ENCODE results near the gene CNTN1.

- TF ChIP-seq HOXA7 (CRISPR knock-in tag; IDR thresholded peaks at IDR 0.05; ENCODE audit: borderline replicate concordance) (no peak), TCF7L2 (IDR thresholded peaks at IDR 0.05; ENCODE audit: borderline replicate concordance, low read depth, low read length) (no peak), CTCF (tag by site-specific recombination; IDR thresholded peaks at IDR 0.05) (no peak), ZNF350 (tag by site-specific recombination; IDR thresholded peaks at IDR 0.05) (no peak), ZBTB21 (tag by site-specific recombination; IDR thresholded peaks at IDR 0.05) (no peak), ZNF664 (tag by site-specific recombination; IDR thresholded peaks at IDR 0.05) (no peak), SETDB1 (IDR thresholded peaks at IDR 0.05; ENCODE audit: insufficient read length, low read length) (no peak), REST (tag by site-specific recombination; IDR thresholded peaks at IDR 0.05) (no peak), ZNF768 (tag by site-specific recombination; IDR thresholded peaks at IDR 0.05) (no peak), ZNF426 (tag by site-specific recombination; IDR thresholded peaks at IDR 0.05) (no peak), ZNF837 (tag by site-specific recombination; IDR thresholded peaks at IDR 0.05) (no peak)
- TF ChIP-seq, protein P1, sequence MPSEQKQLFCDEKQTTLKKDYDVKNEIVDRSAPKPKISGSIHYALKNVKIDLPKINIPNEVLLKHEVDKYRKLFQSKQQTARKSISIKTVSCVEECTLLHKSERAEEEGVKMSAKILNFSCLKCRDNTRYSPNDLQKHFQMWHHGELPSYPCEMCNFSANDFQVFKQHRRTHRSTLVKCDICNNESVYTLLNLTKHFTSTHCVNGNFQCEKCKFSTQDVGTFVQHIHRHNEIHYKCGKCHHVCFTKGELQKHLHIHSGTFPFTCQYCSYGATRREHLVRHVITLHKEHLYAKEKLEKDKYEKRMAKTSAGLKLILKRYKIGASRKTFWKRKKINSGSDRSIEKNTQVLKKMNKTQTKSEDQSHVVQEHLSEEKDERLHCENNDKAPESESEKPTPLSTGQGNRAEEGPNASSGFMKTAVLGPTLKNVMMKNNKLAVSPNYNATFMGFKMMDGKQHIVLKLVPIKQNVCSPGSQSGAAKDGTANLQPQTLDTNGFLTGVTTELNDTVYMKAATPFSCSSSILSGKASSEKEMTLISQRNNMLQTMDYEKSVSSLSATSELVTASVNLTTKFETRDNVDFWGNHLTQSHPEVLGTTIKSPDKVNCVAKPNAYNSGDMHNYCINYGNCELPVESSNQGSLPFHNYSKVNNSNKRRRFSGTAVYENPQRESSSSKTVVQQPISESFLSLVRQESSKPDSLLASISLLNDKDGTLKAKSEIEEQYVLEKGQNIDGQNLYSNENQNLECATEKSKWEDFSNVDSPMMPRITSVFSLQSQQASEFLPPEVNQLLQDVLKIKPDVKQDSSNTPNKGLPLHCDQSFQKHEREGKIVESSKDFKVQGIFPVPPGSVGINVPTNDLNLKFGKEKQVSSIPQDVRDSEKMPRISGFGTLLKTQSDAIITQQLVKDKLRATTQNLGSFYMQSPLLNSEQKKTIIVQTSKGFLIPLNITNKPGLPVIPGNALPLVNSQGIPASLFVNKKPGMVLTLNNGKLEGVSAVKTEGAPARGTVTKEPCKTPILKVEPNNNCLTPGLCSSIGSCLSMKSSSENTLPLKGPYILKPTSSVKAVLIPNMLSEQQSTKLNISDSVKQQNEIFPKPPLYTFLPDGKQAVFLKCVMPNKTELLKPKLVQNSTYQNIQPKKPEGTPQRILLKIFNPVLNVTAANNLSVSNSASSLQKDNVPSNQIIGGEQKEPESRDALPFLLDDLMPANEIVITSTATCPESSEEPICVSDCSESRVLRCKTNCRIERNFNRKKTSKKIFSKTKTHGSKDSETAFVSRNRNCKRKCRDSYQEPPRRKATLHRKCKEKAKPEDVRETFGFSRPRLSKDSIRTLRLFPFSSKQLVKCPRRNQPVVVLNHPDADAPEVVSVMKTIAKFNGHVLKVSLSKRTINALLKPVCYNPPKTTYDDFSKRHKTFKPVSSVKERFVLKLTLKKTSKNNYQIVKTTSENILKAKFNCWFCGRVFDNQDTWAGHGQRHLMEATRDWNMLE (tag by site-specific recombination; conservative IDR thresholded peaks at IDR 0.05; ENCODE audit: low read depth): no peak
- TF ChIP-seq, protein P2, sequence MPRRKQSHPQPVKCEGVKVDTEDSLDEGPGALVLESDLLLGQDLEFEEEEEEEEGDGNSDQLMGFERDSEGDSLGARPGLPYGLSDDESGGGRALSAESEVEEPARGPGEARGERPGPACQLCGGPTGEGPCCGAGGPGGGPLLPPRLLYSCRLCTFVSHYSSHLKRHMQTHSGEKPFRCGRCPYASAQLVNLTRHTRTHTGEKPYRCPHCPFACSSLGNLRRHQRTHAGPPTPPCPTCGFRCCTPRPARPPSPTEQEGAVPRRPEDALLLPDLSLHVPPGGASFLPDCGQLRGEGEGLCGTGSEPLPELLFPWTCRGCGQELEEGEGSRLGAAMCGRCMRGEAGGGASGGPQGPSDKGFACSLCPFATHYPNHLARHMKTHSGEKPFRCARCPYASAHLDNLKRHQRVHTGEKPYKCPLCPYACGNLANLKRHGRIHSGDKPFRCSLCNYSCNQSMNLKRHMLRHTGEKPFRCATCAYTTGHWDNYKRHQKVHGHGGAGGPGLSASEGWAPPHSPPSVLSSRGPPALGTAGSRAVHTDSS (tag by site-specific recombination; IDR thresholded peaks at IDR 0.05): no peak
Measured at GRCh38 chr12:41108032-41108431, 415.8 kb downstream of the CNTN1 start.

All from HEK293 (cell line).